ENCODE results near the gene USP17L26.
"Not testable (repeated sequence)": the region's sequence is repeated elsewhere in the genome, so short reads cannot be mapped to it uniquely, and the experiment has no call there.

USP17L26 gene, protein sequence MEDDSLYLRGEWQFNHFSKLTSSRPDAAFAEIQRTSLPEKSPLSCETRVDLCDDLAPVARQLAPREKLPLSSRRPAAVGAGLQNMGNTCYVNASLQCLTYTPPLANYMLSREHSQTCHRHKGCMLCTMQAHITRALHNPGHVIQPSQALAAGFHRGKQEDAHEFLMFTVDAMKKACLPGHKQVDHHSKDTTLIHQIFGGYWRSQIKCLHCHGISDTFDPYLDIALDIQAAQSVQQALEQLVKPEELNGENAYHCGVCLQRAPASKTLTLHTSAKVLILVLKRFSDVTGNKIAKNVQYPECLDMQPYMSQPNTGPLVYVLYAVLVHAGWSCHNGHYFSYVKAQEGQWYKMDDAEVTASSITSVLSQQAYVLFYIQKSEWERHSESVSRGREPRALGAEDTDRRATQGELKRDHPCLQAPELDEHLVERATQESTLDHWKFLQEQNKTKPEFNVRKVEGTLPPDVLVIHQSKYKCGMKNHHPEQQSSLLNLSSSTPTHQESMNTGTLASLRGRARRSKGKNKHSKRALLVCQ

GRCh38 chr4:9334358-9334757 is at the start of gene USP17L26:
Gene USP17L26, plus strand, starts transcription at chr4:9334658. Its CDS starts 0 bp downstream, at chr4:9334658.
- not testable (repeated sequence) for H3K4me3 ChIP-seq (ENCODE audit: control insufficient read depth, low read depth, low read length); DNase-seq (ENCODE audit: low read depth)

- H3K4me3 ChIP-seq (ENCODE audit: control insufficient read depth, low read depth, low read length); DNase-seq (ENCODE audit: low read depth): not testable (repeated sequence)
Measured at GRCh38 chr4:9324191-9324590, 10.3 kb upstream of the USP17L26 start.

GRCh38 chr4:9324865-9325264 is 9.6 kb upstream of the USP17L26 start, which contains the start of gene USP17L24:
Gene USP17L24, plus strand, starts transcription at chr4:9325165. Its CDS starts 0 bp downstream, at chr4:9325165.
- not testable (repeated sequence) for DNase-seq (ENCODE audit: low read depth); H3K4me3 ChIP-seq (ENCODE audit: control insufficient read depth, low read depth, low read length)

- DNase-seq (ENCODE audit: low read depth); H3K4me3 ChIP-seq (ENCODE audit: control insufficient read depth, low read depth, low read length): not testable (repeated sequence)
Measured at GRCh38 chr4:9329611-9330010, 4.8 kb upstream of the USP17L26 start, which contains the start of gene USP17L25. Gene USP17L25, plus strand, starts transcription at chr4:9329911. Its CDS starts 0 bp downstream, at chr4:9329911.

DNA sequence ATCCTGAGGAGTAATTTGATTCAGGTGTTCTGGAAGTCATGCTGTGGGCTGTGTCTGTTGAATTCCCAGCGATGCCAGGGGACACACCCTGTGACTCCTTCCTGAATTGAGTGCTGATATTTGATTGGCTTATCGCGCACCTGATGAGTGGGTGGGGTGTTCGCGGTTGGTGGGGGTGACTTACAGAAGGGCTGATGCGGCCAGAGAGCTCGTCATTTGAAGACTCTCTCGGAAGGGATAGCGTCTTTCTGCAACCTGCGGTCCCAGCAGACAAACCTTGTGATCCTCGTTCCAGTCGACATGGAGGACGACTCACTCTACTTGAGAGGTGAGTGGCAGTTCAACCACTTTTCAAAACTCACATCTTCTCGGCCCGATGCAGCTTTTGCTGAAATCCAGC is 4.6 kb downstream of the USP17L26 start, which contains the start of gene USP17L5:
Gene USP17L5, plus strand, starts transcription at position 301 of the 400 bp plus-strand sequence. Its CDS starts 0 bp downstream, at position 301.
- H3K4me3 ChIP-seq (ENCODE audit: control insufficient read depth, low read depth, low read length); DNase-seq (ENCODE audit: low read depth): not testable (repeated sequence)

DNA sequence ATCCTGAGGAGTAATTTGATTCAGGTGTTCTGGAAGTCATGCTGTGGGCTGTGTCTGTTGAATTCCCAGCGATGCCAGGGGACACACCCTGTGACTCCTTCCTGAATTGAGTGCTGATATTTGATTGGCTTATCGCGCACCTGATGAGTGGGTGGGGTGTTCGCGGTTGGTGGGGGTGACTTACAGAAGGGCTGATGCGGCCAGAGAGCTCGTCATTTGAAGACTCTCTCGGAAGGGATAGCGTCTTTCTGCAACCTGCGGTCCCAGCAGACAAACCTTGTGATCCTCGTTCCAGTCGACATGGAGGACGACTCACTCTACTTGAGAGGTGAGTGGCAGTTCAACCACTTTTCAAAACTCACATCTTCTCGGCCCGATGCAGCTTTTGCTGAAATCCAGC is 9.4 kb downstream of the USP17L26 start, which contains the start of gene USP17L27:
Gene USP17L27, plus strand, starts transcription at position 301 of the 400 bp plus-strand sequence. Its CDS starts 0 bp downstream, at position 301.
- not testable (repeated sequence) for DNase-seq (ENCODE audit: low read depth); H3K4me3 ChIP-seq (ENCODE audit: control insufficient read depth, low read depth, low read length)

DNA sequence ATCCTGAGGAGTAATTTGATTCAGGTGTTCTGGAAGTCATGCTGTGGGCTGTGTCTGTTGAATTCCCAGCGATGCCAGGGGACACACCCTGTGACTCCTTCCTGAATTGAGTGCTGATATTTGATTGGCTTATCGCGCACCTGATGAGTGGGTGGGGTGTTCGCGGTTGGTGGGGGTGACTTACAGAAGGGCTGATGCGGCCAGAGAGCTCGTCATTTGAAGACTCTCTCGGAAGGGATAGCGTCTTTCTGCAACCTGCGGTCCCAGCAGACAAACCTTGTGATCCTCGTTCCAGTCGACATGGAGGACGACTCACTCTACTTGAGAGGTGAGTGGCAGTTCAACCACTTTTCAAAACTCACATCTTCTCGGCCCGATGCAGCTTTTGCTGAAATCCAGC is 14.1 kb downstream of the USP17L26 start, which contains the start of gene USP17L28:
Gene USP17L28, plus strand, starts transcription at position 301 of the 400 bp plus-strand sequence. Its CDS starts 0 bp downstream, at position 301.
- not testable (repeated sequence) for DNase-seq (ENCODE audit: low read depth); H3K4me3 ChIP-seq (ENCODE audit: control insufficient read depth, low read depth, low read length)

DNA sequence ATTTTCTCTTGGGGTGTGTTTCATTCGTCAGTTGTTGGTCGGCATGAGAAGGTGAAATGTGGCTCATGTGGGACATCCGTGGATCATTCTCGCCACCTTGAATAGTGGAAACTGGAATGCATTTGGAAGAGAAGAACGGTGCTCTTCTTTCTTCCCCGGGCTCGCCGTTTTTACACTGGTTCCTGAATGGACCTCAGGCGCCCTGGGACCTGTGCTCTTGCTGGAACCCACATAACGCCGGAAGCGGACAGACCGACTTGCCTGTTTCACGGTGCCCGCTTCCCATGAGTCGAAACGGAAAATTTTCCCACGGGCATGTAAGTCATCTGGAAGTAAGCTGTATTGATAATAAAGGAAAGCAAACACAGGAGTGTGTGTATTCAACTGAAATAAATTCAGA is 16.4 kb downstream of the USP17L26 start:
- not testable (repeated sequence) for DNase-seq (ENCODE audit: low read depth); H3K4me3 ChIP-seq (ENCODE audit: control insufficient read depth, low read depth, low read length)

DNA sequence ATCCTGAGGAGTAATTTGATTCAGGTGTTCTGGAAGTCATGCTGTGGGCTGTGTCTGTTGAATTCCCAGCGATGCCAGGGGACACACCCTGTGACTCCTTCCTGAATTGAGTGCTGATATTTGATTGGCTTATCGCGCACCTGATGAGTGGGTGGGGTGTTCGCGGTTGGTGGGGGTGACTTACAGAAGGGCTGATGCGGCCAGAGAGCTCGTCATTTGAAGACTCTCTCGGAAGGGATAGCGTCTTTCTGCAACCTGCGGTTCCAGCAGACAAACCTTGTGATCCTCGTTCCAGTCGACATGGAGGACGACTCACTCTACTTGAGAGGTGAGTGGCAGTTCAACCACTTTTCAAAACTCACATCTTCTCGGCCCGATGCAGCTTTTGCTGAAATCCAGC is 18.9 kb downstream of the USP17L26 start, which contains the start of gene USP17L29:
Gene USP17L29, plus strand, starts transcription at position 301 of the 400 bp plus-strand sequence. Its CDS starts 0 bp downstream, at position 301.
- H3K4me3 ChIP-seq (ENCODE audit: control insufficient read depth, low read depth, low read length); DNase-seq (ENCODE audit: low read depth): not testable (repeated sequence)

DNA sequence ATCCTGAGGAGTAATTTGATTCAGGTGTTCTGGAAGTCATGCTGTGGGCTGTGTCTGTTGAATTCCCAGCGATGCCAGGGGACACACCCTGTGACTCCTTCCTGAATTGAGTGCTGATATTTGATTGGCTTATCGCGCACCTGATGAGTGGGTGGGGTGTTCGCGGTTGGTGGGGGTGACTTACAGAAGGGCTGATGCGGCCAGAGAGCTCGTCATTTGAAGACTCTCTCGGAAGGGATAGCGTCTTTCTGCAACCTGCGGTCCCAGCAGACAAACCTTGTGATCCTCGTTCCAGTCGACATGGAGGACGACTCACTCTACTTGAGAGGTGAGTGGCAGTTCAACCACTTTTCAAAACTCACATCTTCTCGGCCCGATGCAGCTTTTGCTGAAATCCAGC is 28.4 kb downstream of the USP17L26 start, which contains the start of gene USP17L30:
Gene USP17L30, plus strand, starts transcription at position 301 of the 400 bp plus-strand sequence. Its CDS starts 0 bp downstream, at position 301.
- H3K4me3 ChIP-seq (ENCODE audit: control insufficient read depth, low read depth, low read length); DNase-seq (ENCODE audit: low read depth): not testable (repeated sequence)

GRCh38 chr4:9379881-9380280 is 45.4 kb downstream of the USP17L26 start:
- not testable (repeated sequence) for DNase-seq (ENCODE audit: low read depth); H3K4me3 ChIP-seq (ENCODE audit: control insufficient read depth, low read depth, low read length)

- TF ChIP-seq, protein P1, sequence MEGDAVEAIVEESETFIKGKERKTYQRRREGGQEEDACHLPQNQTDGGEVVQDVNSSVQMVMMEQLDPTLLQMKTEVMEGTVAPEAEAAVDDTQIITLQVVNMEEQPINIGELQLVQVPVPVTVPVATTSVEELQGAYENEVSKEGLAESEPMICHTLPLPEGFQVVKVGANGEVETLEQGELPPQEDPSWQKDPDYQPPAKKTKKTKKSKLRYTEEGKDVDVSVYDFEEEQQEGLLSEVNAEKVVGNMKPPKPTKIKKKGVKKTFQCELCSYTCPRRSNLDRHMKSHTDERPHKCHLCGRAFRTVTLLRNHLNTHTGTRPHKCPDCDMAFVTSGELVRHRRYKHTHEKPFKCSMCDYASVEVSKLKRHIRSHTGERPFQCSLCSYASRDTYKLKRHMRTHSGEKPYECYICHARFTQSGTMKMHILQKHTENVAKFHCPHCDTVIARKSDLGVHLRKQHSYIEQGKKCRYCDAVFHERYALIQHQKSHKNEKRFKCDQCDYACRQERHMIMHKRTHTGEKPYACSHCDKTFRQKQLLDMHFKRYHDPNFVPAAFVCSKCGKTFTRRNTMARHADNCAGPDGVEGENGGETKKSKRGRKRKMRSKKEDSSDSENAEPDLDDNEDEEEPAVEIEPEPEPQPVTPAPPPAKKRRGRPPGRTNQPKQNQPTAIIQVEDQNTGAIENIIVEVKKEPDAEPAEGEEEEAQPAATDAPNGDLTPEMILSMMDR (conservative IDR thresholded peaks at IDR 0.05; ENCODE audit: control insufficient read depth, insufficient read depth, low read depth, low read length), result peak; percentile 22
- H3K4me3 ChIP-seq (ENCODE audit: control insufficient read depth, low read depth, low read length), result peak overlapping the region; percentile 35
- DNase-seq (ENCODE audit: low read depth), result not testable (repeated sequence)
Measured at GRCh38 chr4:9381012-9381534, 46.6 kb downstream of the USP17L26 start.

Data from fibroblast of mammary gland (primary cell).